ENCODE data around the gene GRK6. TPM values are rescaled to one million over a fixed set of nuclear protein-coding genes. Genes with fewer than 3 reads are reported as not detected.

The GRK6 gene
- total and polyA plus RNA-seq, 8 donors: 7.2 to 14.5 (median 11.4) TPM

DNA sequence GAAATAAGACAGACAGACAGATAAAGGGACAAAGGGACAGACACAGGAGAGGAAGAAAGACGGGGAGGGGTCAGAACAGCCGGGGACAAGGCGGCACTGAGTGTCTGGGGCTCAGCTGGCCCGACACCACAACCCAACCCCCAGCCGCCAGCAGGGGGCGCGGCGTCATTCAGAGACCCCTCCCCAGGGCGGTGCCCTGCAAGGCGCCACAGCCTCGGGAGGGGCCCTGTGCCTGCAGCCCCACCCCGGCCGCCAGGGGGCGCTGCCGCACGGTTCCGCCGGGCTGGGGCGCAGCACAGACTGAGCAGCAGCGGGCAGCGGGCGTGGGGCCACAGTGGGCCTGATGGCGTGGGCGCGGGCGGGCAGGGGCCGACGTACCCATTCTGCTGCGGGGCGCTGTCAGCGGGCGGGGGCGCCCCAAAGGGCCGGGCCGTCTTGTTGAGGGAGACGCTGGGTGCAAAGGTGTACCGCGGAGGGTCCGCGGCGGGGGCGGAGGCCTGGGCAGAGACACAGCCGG lies 65.0 kb downstream of the GRK6 start:
- ATAC-seq (no peak), FAIRE-seq (no peak), DNase-seq (peak in 1 of 6 donors; percentile 74)
- intact Hi-C loops (cut with DNase I): no loop called here
- Histone ChIP-seq H3K27me3 (no peaks in the 10 kb centered on the region), H3K4me1 (no peaks in the 10 kb centered on the region), H3K27ac (no peak overlapping the region), H3K4me3 (no peak overlapping the region), H3K36me3 (no peaks in the 10 kb centered on the region), H3K9me3 (no peaks in the 10 kb centered on the region)
- WGBS, 2 donors: 70 to 74% methylated on average over 31 to 43 of the region's 43 CpGs
- TF ChIP-seq, protein P1, sequence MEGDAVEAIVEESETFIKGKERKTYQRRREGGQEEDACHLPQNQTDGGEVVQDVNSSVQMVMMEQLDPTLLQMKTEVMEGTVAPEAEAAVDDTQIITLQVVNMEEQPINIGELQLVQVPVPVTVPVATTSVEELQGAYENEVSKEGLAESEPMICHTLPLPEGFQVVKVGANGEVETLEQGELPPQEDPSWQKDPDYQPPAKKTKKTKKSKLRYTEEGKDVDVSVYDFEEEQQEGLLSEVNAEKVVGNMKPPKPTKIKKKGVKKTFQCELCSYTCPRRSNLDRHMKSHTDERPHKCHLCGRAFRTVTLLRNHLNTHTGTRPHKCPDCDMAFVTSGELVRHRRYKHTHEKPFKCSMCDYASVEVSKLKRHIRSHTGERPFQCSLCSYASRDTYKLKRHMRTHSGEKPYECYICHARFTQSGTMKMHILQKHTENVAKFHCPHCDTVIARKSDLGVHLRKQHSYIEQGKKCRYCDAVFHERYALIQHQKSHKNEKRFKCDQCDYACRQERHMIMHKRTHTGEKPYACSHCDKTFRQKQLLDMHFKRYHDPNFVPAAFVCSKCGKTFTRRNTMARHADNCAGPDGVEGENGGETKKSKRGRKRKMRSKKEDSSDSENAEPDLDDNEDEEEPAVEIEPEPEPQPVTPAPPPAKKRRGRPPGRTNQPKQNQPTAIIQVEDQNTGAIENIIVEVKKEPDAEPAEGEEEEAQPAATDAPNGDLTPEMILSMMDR (IDR thresholded peaks at IDR 0.05): peak in 3 of 4 donors; percentile 21 to 37 (median 23)

DNA sequence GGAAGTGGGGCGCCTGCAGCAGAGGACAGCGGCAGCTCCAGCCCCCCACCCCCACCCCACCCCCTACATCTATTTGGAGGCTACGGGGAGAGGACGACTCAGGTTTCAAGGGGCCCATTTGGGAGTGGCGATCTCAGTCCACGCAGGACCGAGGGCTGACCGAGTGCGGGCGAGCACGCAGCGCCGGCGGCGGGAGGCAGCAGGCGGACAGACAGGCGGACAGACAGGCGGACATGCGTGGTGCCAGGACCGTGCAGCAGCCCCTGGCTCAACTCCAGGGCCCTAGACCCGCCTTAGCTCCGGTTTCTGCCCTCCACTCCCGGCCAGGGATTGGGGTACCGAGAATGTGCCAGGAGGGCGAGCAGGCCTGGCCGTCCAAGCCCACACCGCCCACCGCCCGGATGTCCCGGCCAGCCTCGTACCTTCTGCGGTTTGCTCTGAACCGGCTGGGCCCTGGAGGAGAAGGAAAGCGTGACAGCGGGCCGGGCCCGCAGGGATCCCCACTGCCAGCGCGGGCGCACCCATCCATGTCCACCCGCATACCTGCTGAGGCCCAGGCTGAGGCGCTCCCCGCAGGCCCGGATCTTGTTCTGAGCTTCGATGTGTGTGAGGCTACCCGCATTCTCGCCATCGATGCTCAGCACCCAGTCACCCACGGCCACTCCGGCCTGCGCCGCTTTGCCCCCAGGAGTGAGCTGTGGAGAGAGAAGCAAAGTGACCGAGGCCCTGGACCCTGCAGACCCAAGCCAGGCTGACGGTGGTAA lies 65.7 kb downstream of the GRK6 start:
- Histone ChIP-seq H3K9me3 (no peaks in the 10 kb centered on the region), H3K36me3 (no peaks in the 10 kb centered on the region), H3K4me3 (no peak overlapping the region), H3K4me1 (no peaks in the 10 kb centered on the region), H3K27ac (no peak overlapping the region), H3K27me3 (no peaks in the 10 kb centered on the region)
- WGBS, 2 donors: 95 to 96% methylated on average over 47 to 54 of the region's 54 CpGs
- no peak for FAIRE-seq
- intact Hi-C loops (cut with DNase I): no loop called here
- TF ChIP-seq, protein P1 (IDR thresholded peaks at IDR 0.05): no peak
- peak in 1 of 6 donors; percentile 77 for DNase-seq
- no peak for ATAC-seq

Other genes with a start within 250 kb of the GRK6 start
- 10 to 100 TPM; 34.5 to 43.1 (median 37.7) TPM for gene RAB24, start 123.0 kb upstream of the GRK6 start, total RNA-seq
- 100 to 1,000 TPM; 125 to 160 TPM for gene RAB24, start 123.0 kb upstream of the GRK6 start, polyA plus RNA-seq
- gene PRELID1, start 122.9 kb upstream of the GRK6 start, total RNA-seq: 100 to 1,000 TPM in 4 of 6 donors, 10 to 100 TPM in 2; 77.8 to 153 (median 127) TPM
- gene PRELID1, start 122.9 kb upstream of the GRK6 start, polyA plus RNA-seq: 100 to 1,000 TPM in 1 of 2 donors, 10 to 100 TPM in 1; 98.6 to 134 TPM
- 1 to 10 TPM; 3.0 to 7.1 (median 5.4) TPM for gene MXD3, start 114.8 kb upstream of the GRK6 start, total RNA-seq
- gene MXD3, start 114.8 kb upstream of the GRK6 start, polyA plus RNA-seq: 10 to 100 TPM; 34.2 to 55.0 TPM
- gene LMAN2, start 75.0 kb upstream of the GRK6 start, total RNA-seq: 100 to 1,000 TPM in 2 of 6 donors, 10 to 100 TPM in 4; 71.1 to 128 (median 92.6) TPM
- gene LMAN2, start 75.0 kb upstream of the GRK6 start, polyA plus RNA-seq: 100 to 1,000 TPM in 1 of 2 donors, 10 to 100 TPM in 1; 80.7 to 110 TPM
- 10 to 100 TPM in 4 of 6 donors, 1 to 10 TPM in 2; 7.0 to 15.7 (median 11.3) TPM for gene RGS14, start 68.8 kb upstream of the GRK6 start, total RNA-seq
- 10 to 100 TPM; 24.7 to 30.9 TPM for gene RGS14, start 68.8 kb upstream of the GRK6 start, polyA plus RNA-seq
- not detected for gene SLC34A1, start 42.2 kb upstream of the GRK6 start, total RNA-seq
- gene SLC34A1, start 42.2 kb upstream of the GRK6 start, polyA plus RNA-seq: not detected
- not detected for gene PFN3, start 26.0 kb upstream of the GRK6 start, total RNA-seq
- not detected for gene PFN3, start 26.0 kb upstream of the GRK6 start, polyA plus RNA-seq
- gene F12, start 17.1 kb upstream of the GRK6 start, total RNA-seq: 1 to 10 TPM in 5 of 6 donors, under 1 TPM in 1; 0.83 to 2.6 (median 1.8) TPM
- 1 to 10 TPM; 1.1 to 2.2 TPM for gene F12, start 17.1 kb upstream of the GRK6 start, polyA plus RNA-seq
- 1 to 10 TPM; 1.7 to 3.5 (median 2.5) TPM for gene PRR7, start 20.1 kb downstream of the GRK6 start, total RNA-seq
- 1 to 10 TPM; 2.8 to 3.2 TPM for gene PRR7, start 20.1 kb downstream of the GRK6 start, polyA plus RNA-seq
- gene DBN1, start 47.0 kb downstream of the GRK6 start, total RNA-seq: 10 to 100 TPM; 10.2 to 38.2 (median 15.7) TPM
- gene DBN1, start 47.0 kb downstream of the GRK6 start, polyA plus RNA-seq: 10 to 100 TPM; 17.1 to 29.2 TPM
- 10 to 100 TPM in 2 of 6 donors, 1 to 10 TPM in 4; 3.9 to 39.9 (median 8.7) TPM for gene PDLIM7, start 70.9 kb downstream of the GRK6 start, total RNA-seq
- 10 to 100 TPM; 23.2 to 38.0 TPM for gene PDLIM7, start 70.9 kb downstream of the GRK6 start, polyA plus RNA-seq
- gene DOK3, start 83.2 kb downstream of the GRK6 start, total RNA-seq: 10 to 100 TPM in 1 of 6 donors, 1 to 10 TPM in 4, under 1 TPM in 1; 0.98 to 11.4 (median 4.3) TPM
- 1 to 10 TPM; 3.9 to 6.5 TPM for gene DOK3, start 83.2 kb downstream of the GRK6 start, polyA plus RNA-seq
- gene DDX41, start 90.3 kb downstream of the GRK6 start, total RNA-seq: 10 to 100 TPM; 24.3 to 47.4 (median 39.4) TPM
- gene DDX41, start 90.3 kb downstream of the GRK6 start, polyA plus RNA-seq: 10 to 100 TPM; 68.3 to 88.1 TPM
- gene FAM193B, start 127.9 kb downstream of the GRK6 start, total RNA-seq: 10 to 100 TPM; 30.1 to 79.7 (median 41.8) TPM
- 100 to 1,000 TPM; 399 to 519 TPM for gene FAM193B, start 127.9 kb downstream of the GRK6 start, polyA plus RNA-seq
- gene TMED9, start 165.5 kb downstream of the GRK6 start, total RNA-seq: 100 to 1,000 TPM in 5 of 6 donors, 10 to 100 TPM in 1; 99.1 to 167 (median 124) TPM
- 100 to 1,000 TPM; 105 to 113 TPM for gene TMED9, start 165.5 kb downstream of the GRK6 start, polyA plus RNA-seq
- gene B4GALT7, start 173.5 kb downstream of the GRK6 start, total RNA-seq: 10 to 100 TPM; 12.6 to 20.3 (median 15.8) TPM
- gene B4GALT7, start 173.5 kb downstream of the GRK6 start, polyA plus RNA-seq: 10 to 100 TPM; 44.6 to 51.0 TPM